Loucy (cell line): ENCODE data around the gene SDR39U1.

Experiments
- H2AFZ ChIP-seq: fragments of 200-600 bp; sonication (generic); 2 replicates; pipeline ENCODE4 v1.6.0; 2016; ENCODE audit warnings: antibody characterized with exemption, mild to moderate bottlenecking, low read length, moderate library complexity
- H3F3A ChIP-seq: fragments of 200-600 bp; 2 replicates; pipeline ENCODE4 v1.6.0; 2016; ENCODE audit warnings: antibody characterized with exemption, low read depth, mild to moderate bottlenecking
- H3K27me3 ChIP-seq: fragments of 200-600 bp; sonication (generic); 2 replicates; pipeline ENCODE4 v1.6.1; 2014; ENCODE audit warnings: low read length, mild to moderate bottlenecking; ENCODE audit not compliant: insufficient read depth, poor library complexity, severe bottlenecking
- H3K36me3 ChIP-seq: fragments of 200-600 bp; sonication (generic); 2 replicates; pipeline ENCODE4 v1.6.1; 2016; ENCODE audit warnings: low read length; ENCODE audit not compliant: insufficient read depth
- H3K4me1 ChIP-seq: fragments of 200-600 bp; sonication (generic); 2 replicates; pipeline ENCODE4 v1.5.1; 2014; ENCODE audit warnings: low read length, mild to moderate bottlenecking; ENCODE audit not compliant: insufficient read depth, poor library complexity, severe bottlenecking
- H3K4me2 ChIP-seq: fragments of 200-600 bp; sonication (generic); 2 replicates; pipeline ENCODE4 v1.6.0; 2014; ENCODE audit warnings: antibody characterized with exemption, low read length, low read depth, mild to moderate bottlenecking; ENCODE audit not compliant: poor library complexity, severe bottlenecking
- H3K4me3 ChIP-seq: fragments of 200-600 bp; sonication (generic); 2 replicates; pipeline ENCODE4 v1.5.1; 2014; ENCODE audit warnings: low read length, mild to moderate bottlenecking, mixed read lengths; ENCODE audit not compliant: poor library complexity, severe bottlenecking
- H3K79me2 ChIP-seq: fragments of 200-600 bp; sonication (generic); 2 replicates; pipeline ENCODE4 v1.6.1; 2014; ENCODE audit warnings: low read length; ENCODE audit not compliant: insufficient read depth
- H3K9ac ChIP-seq: fragments of 200-600 bp; sonication (generic); 2 replicates; pipeline ENCODE4 v1.6.0; 2014; ENCODE audit warnings: mild to moderate bottlenecking, low read depth, low read length, moderate library complexity; ENCODE audit not compliant: poor library complexity, severe bottlenecking
- H3K9me2 ChIP-seq: fragments of 200-600 bp; sonication (generic); replicated peaks from 2 replicates; pipeline ENCODE4 v1.6.1; 2016; ENCODE audit warnings: low read depth, low read length, mixed read lengths
- H3K9me3 ChIP-seq: fragments of 200-600 bp; sonication (generic); 2 replicates; pipeline ENCODE4 v1.6.1; 2014; ENCODE audit warnings: mild to moderate bottlenecking, antibody characterized with exemption, low read length, low read depth; ENCODE audit not compliant: insufficient read depth
- H4K20me1 ChIP-seq: fragments of 200-600 bp; sonication (generic); 2 replicates; pipeline ENCODE4 v1.6.0; 2014; ENCODE audit warnings: antibody characterized with exemption, low read length, mild to moderate bottlenecking; ENCODE audit not compliant: insufficient read depth, poor library complexity, severe bottlenecking
- CTCF ChIP-seq: fragments of 200-600 bp; sonication (generic); conservative IDR thresholded peaks from 2 replicates; pipeline ENCODE4 v1.5.1; 2014; ENCODE audit warnings: mild to moderate bottlenecking, antibody characterized with exemption, low read length
- EZH2phosphoT487 ChIP-seq: fragments of 200-600 bp; IDR thresholded peaks from 2 replicates; pipeline ENCODE4 v1.6.1; 2018; ENCODE audit warnings: antibody characterized with exemption, mild to moderate bottlenecking, moderate library complexity, borderline replicate concordance

The SDR39U1 gene

GRCh38 chr14:24434036-24434435 lies 8.5 kb downstream of the SDR39U1 start:
- no peaks in the 10 kb centered on the region for H3K27me3 ChIP-seq
- H3F3A ChIP-seq, result 0 out of 2 replicates have a peak, but pooled peaks cover 5% of the 10 kb centered on the region
- TF ChIP-seq EZH2phosphoT487 (no peak), CTCF (no peak)
- no peaks in the 10 kb centered on the region for H3K9me3 ChIP-seq
- H2AFZ ChIP-seq, result no peak overlapping the region
- peaks cover 10% of the 10 kb centered on the region; the same call in 1 of the 2 replicates for H3K36me3 ChIP-seq
- no peak overlapping the region for H3K9ac ChIP-seq
- no peak overlapping the region for H3K4me2 ChIP-seq
- peaks cover 27% of the 10 kb centered on the region for H4K20me1 ChIP-seq
- H3K4me1 ChIP-seq, result peaks cover 66% of the 10 kb centered on the region
- H3K79me2 ChIP-seq, result peaks cover 40% of the 10 kb centered on the region
- no peaks in the 10 kb centered on the region for H3K9me2 ChIP-seq
- no peak overlapping the region for H3K4me3 ChIP-seq

- no peaks in the 10 kb centered on the region for H3K9me2 ChIP-seq
- peaks cover 27% of the 10 kb centered on the region for H4K20me1 ChIP-seq
- H3K27me3 ChIP-seq, result no peaks in the 10 kb centered on the region
- peak overlapping the region; percentile 92 for H3K4me3 ChIP-seq
- no peak for TF ChIP-seq EZH2phosphoT487
- TF ChIP-seq CTCF, result no peak
- peaks cover 6% of the 10 kb centered on the region; the same call in 1 of the 2 replicates for H3K36me3 ChIP-seq
- H2AFZ ChIP-seq, result no peak overlapping the region
- peak overlapping the region; percentile 98 for H3K4me2 ChIP-seq
- peak overlapping the region; percentile 66 for H3K9ac ChIP-seq
- H3F3A ChIP-seq, result 0 out of 2 replicates have a peak, but pooled peaks cover 5% of the 10 kb centered on the region
- peaks cover 60% of the 10 kb centered on the region for H3K4me1 ChIP-seq
- H3K79me2 ChIP-seq, result peaks cover 33% of the 10 kb centered on the region
- no peaks in the 10 kb centered on the region for H3K9me3 ChIP-seq
Measured at GRCh38 chr14:24432259-24433131, 10.1 kb downstream of the SDR39U1 start.

GRCh38 chr14:24431569-24432258 lies 10.9 kb downstream of the SDR39U1 start:
- H3K9me2 ChIP-seq, result no peaks in the 10 kb centered on the region
- no peak overlapping the region for H2AFZ ChIP-seq
- H3K4me3 ChIP-seq, result peak overlapping the region; percentile 92
- peak overlapping the region; percentile 92 for H3K9ac ChIP-seq
- peaks cover 6% of the 10 kb centered on the region; the same call in 1 of the 2 replicates for H3K36me3 ChIP-seq
- no peaks in the 10 kb centered on the region for H3K27me3 ChIP-seq
- peaks cover 33% of the 10 kb centered on the region for H3K79me2 ChIP-seq
- no peaks in the 10 kb centered on the region for H3K9me3 ChIP-seq
- peaks cover 60% of the 10 kb centered on the region for H3K4me1 ChIP-seq
- H4K20me1 ChIP-seq, result peaks cover 27% of the 10 kb centered on the region
- TF ChIP-seq CTCF (peak; percentile 97), EZH2phosphoT487 (no peak)
- H3K4me2 ChIP-seq, result peak overlapping the region; percentile 98
- 0 out of 2 replicates have a peak, but pooled peaks cover 5% of the 10 kb centered on the region for H3F3A ChIP-seq
